ENCODE results near the gene GULP1. TPM values are rescaled to one million over a fixed set of nuclear protein-coding genes. Genes with fewer than 3 reads are reported as not detected.
"Not testable (repeated sequence)": the region's sequence is repeated elsewhere in the genome, so short reads cannot be mapped to it uniquely, and the experiment has no call there.

GULP1 gene
- total RNA-seq, 4 donors from 2014 or later = 13.4 to 20.0 (median 17.3) TPM

DNA sequence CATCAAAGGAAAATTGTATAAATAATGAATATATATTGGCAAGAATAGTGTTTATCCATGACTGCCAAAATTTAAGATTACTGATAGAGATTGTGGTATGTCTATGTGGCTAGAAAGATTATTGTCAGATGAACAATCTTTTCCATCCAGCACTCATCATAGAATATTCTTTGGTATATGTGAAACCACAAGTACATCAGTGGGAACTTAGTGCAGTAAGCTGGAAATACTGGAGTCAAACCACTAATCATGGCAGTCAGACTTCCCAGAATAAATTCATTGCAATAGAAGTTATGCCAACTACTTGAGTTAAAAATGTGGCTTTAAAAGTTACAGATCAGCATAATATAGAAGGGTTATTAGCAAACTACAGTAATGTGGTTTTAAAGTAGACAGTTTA, 310.3 kb downstream of the GULP1 start:
- TF ChIP-seq POLR2A (IDR thresholded peaks at IDR 0.05) = no peak
- TF ChIP-seq, protein P1, sequence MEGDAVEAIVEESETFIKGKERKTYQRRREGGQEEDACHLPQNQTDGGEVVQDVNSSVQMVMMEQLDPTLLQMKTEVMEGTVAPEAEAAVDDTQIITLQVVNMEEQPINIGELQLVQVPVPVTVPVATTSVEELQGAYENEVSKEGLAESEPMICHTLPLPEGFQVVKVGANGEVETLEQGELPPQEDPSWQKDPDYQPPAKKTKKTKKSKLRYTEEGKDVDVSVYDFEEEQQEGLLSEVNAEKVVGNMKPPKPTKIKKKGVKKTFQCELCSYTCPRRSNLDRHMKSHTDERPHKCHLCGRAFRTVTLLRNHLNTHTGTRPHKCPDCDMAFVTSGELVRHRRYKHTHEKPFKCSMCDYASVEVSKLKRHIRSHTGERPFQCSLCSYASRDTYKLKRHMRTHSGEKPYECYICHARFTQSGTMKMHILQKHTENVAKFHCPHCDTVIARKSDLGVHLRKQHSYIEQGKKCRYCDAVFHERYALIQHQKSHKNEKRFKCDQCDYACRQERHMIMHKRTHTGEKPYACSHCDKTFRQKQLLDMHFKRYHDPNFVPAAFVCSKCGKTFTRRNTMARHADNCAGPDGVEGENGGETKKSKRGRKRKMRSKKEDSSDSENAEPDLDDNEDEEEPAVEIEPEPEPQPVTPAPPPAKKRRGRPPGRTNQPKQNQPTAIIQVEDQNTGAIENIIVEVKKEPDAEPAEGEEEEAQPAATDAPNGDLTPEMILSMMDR (IDR thresholded peaks at IDR 0.05) = no peak
- H3K4me3 ChIP-seq (ENCODE audit: low read depth, poor library complexity, severe bottlenecking) = no peak overlapping the region
- DNase-seq (ENCODE audit: low spot score in 2 of 2) = no peak
- intact Hi-C loops (cut with DNase I; ENCODE audit: low total_unique reads) = no loop called here

DNA sequence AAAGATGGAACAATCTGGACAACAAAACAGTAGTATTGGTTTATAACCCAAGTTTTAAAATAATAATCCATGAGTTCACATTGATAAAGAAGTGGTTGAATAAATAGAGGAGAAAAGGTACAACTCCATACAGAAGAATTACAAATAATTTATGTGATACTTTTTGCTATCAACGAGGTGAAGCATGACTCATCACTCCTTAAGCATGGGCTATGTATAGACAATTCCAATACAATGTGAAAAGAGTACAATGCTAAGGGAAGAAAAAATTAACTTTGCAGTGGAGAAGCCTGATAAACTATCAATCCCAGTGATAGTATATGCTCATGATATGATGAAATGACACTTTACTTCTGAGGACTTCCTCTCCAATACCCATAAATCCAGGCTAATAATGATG, 312.9 kb downstream of the GULP1 start:
- 44 to 47% methylated on average over 1 of the region's 1 CpG for WGBS, 2 donors
- intact Hi-C loops (cut with DNase I; ENCODE audit: low total_unique reads) = no loop called here
- DNase-seq (ENCODE audit: low spot score in 2 of 2) = no peak
- H3K4me3 ChIP-seq (ENCODE audit: low read depth, poor library complexity, severe bottlenecking) = no peak overlapping the region
- TF ChIP-seq, protein P1 (IDR thresholded peaks at IDR 0.05) = no peak
- TF ChIP-seq POLR2A (IDR thresholded peaks at IDR 0.05) = no peak

DNA sequence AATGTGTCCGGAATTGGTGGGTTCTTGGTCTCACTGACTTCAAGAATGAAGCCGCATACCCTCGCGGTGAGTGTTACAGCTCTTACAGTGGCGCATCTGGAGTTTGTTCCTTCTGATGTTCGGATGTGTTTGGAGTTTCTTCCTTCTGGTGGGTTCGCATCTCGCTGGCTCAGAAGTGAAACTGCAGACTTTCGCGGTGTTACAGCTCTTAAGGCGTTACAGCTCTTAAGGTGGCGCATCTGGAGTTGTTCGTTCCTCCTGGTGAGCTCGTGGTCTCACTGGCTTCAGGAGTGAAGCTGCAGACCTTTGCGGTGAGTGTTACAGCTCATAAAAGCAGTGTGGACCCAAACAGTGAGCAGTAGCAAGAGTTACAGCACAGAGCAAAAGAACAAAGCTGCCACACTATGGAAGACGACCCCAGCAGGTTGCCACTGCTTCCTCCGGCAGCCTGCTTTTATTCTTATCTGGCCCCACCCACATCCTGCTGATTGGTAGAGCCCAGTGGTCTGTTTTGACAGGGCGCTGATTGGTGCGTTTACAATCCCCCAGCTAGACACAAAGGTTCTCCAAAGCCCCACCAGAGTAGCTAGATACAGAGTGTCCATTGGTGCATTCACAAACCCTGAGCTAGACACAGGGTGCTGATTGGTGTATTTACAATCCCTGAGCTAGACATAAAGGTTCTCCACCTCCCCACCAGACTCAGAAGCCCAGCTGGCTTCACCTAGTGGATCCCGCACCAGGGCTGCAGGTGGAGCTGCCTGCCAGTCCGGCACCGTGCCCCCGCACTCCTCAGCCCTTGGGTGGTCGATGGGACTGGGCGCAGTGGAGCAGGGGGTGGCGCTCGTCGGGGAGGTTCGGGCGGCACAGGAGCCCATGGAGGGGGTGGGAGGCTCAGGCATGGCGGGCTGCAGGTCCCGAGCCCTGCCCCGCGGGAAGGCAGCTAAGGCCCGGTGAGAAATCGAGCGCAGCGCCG, 314.2 kb downstream of the GULP1 start:
- H3K4me3 ChIP-seq (ENCODE audit: low read depth, poor library complexity, severe bottlenecking); DNase-seq (ENCODE audit: low spot score in 2 of 2); intact Hi-C loops (cut with DNase I; ENCODE audit: low total_unique reads): not testable (repeated sequence)
- 95 to 97% methylated on average over 37 to 39 of the region's 39 CpGs for WGBS, 2 donors

DNA sequence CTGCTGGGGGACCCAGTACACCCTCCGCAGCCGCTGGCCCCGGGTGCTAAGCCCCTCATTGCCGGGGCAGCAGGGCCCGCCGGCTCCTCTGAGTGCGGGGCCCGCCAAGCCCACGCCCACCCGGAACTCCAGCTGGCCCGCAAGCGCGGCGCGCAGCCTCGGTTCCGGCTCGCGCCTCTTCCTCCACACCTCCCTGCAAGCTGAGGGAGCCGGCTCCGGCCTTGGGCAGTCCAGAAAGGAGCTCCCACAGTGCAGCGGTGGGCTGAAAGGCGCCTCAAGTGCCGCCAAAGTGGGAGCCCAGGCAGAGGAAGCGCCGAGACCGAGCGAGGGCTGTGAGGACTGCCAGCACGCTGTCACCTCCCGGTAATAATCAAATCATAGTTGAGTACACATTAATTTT, 314.9 kb downstream of the GULP1 start:
- intact Hi-C loops (cut with DNase I; ENCODE audit: low total_unique reads); DNase-seq (ENCODE audit: low spot score in 2 of 2); H3K4me3 ChIP-seq (ENCODE audit: low read depth, poor library complexity, severe bottlenecking): not testable (repeated sequence)
- WGBS, 2 donors = 97% methylated on average over 30 of the region's 30 CpGs

DNA sequence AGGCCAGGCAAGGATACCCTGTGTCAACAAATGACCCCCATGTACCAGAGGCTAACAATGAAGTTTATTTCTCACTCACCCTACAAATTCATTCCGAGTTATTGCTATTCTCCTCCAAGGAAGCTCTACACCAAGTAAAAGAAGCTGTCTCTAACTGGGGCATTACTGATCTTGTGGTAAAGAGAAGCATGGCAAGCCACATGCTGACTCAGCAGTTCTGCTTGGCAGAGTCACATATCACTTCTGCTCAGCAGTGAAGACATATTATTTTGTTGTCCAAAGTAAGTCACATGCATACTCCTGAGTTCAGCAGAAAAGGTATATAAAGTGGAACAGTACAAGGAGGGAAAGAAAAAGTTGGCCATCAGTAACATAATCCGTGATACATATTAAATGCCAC, 315.8 kb downstream of the GULP1 start:
- intact Hi-C loops (cut with DNase I; ENCODE audit: low total_unique reads) = no loop called here
- DNase-seq (ENCODE audit: low spot score in 2 of 2) = no peak
- no peak overlapping the region for H3K4me3 ChIP-seq (ENCODE audit: low read depth, poor library complexity, severe bottlenecking)
- TF ChIP-seq, protein P1 (IDR thresholded peaks at IDR 0.05) = no peak
- TF ChIP-seq POLR2A (IDR thresholded peaks at IDR 0.05) = no peak
- 43 to 45% methylated on average over 2 of the region's 2 CpGs for WGBS, 2 donors

DNA sequence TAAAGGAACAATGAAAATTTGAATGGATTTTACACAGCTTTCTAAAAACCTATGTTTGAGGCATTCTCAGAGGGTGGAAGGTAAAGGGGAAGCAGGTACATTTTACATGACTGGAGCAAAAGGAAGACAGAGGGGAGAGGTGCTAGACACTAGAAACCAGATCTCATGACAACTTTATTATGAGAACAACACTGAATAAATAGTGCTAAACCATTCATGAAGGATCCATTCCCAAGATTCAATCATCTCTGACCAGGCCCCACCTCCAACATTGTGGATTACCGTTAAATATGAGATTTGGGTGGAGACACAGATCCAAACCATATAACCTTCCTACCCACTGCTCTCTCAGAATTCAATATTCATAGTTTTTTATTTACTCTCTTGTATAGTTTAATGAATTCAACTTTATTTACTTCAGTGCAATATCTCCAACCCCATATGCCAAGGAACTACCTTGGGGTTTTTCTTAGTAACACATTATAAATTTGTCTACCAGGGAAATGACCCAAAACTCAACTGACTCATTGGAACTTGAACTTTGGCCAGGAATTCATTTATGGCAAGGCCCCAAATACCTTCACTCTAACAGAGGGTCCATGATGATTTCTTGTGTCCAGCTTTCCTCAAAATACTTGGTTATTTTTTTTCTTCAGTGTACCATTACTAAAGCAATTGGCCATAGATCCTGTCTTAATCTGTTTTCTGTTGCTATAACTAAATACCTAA, 317.8 kb downstream of the GULP1 start:
- intact Hi-C loops (cut with DNase I; ENCODE audit: low total_unique reads) = no loop called here
- no peak for DNase-seq (ENCODE audit: low spot score in 2 of 2)
- H3K4me3 ChIP-seq (ENCODE audit: low read depth, poor library complexity, severe bottlenecking) = no peak overlapping the region
- WGBS, 2 donors = 93 to 100% methylated on average over 1 of the region's 1 CpG
- no peak for TF ChIP-seq POLR2A (IDR thresholded peaks at IDR 0.05)
- TF ChIP-seq, protein P1 (IDR thresholded peaks at IDR 0.05) = no peak
